AML-193 (cell line): ENCODE results near the gene NFKBIZ.
"Not testable (repeated sequence)": the region's sequence is repeated elsewhere in the genome, so short reads cannot be mapped to it uniquely, and the experiment has no call there.

Experiments
- DNase-seq, 2 experiments: peaks; one replicate each; lab custom pipeline; 2025; lab: John Stamatoyannopoulos, UW

The NFKBIZ gene

GRCh38 chr3:101851072-101851770 is 1.9 kb downstream of the NFKBIZ start:
- DNase-seq, result peak in 1 of 2 experiments; percentile 26

- DNase-seq, result peak; percentile 17 to 28
Observed at GRCh38 chr3:101851850-101852714, 2.8 kb downstream of the NFKBIZ start.

- DNase-seq, result no peak
Observed at GRCh38 chr3:101852983-101853840, 3.9 kb downstream of the NFKBIZ start.

GRCh38 chr3:101853982-101854381 is 4.7 kb downstream of the NFKBIZ start:
- DNase-seq, result no peak

GRCh38 chr3:101854608-101855304 is 5.4 kb downstream of the NFKBIZ start:
- DNase-seq, result no peak

- no peak for DNase-seq
Observed at GRCh38 chr3:101857301-101857741, 8.0 kb downstream of the NFKBIZ start.

- no peak for DNase-seq
Observed at GRCh38 chr3:101858464-101859030, 9.2 kb downstream of the NFKBIZ start.

GRCh38 chr3:101859882-101860448 is 10.7 kb downstream of the NFKBIZ start:
- DNase-seq, result no peak

- DNase-seq, result no peak
Observed at GRCh38 chr3:101861212-101861788, 12.0 kb downstream of the NFKBIZ start.

- no peak for DNase-seq
Observed at GRCh38 chr3:101861789-101862415, 12.6 kb downstream of the NFKBIZ start.

GRCh38 chr3:101862416-101863165 is 13.3 kb downstream of the NFKBIZ start:
- DNase-seq, result no peak

GRCh38 chr3:101864926-101865325 is 15.6 kb downstream of the NFKBIZ start:
- not testable (repeated sequence) for DNase-seq

- DNase-seq, result no peak
Observed at GRCh38 chr3:101865751-101866509, 16.6 kb downstream of the NFKBIZ start.

- DNase-seq, result no peak
Observed at GRCh38 chr3:101867511-101867910, 18.2 kb downstream of the NFKBIZ start.

GRCh38 chr3:101867996-101868395 is 18.7 kb downstream of the NFKBIZ start:
- no peak for DNase-seq

- no peak for DNase-seq
Observed at GRCh38 chr3:101868534-101869464, 19.5 kb downstream of the NFKBIZ start.

GRCh38 chr3:101870138-101870537 is 20.8 kb downstream of the NFKBIZ start:
- no peak for DNase-seq
